ENCODE data around the gene MAG. TPM values are rescaled to one million over a fixed set of nuclear protein-coding genes. Genes with fewer than 3 reads are reported as not detected.

MAG gene
- total and polyA plus RNA-seq, 2 of the 8 experiments (the other 6 are each of a cell fraction or from before 2014, with no cell fraction given): 0.20 to 1.3 TPM

DNA sequence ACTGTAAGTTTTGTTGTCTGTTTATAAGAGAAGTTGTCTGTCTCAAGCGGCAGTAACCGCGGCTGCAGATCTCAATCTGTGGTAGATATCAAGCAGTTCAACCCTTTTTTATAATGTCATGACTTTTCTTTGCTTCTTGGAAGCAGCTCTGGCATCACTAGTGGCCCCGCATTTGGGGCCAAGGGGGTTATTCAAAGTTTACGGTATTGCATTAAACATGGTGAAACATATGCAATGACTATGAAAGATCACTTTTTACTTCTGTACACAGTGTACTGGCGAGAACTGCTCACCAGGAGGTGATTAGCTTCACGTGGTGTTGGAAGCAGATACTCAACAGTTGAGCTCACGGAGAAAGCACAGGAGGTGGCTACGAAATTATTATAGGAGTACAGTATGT is 61.7 kb downstream of the MAG start (continued):
- TF ChIP-seq, protein P1, sequence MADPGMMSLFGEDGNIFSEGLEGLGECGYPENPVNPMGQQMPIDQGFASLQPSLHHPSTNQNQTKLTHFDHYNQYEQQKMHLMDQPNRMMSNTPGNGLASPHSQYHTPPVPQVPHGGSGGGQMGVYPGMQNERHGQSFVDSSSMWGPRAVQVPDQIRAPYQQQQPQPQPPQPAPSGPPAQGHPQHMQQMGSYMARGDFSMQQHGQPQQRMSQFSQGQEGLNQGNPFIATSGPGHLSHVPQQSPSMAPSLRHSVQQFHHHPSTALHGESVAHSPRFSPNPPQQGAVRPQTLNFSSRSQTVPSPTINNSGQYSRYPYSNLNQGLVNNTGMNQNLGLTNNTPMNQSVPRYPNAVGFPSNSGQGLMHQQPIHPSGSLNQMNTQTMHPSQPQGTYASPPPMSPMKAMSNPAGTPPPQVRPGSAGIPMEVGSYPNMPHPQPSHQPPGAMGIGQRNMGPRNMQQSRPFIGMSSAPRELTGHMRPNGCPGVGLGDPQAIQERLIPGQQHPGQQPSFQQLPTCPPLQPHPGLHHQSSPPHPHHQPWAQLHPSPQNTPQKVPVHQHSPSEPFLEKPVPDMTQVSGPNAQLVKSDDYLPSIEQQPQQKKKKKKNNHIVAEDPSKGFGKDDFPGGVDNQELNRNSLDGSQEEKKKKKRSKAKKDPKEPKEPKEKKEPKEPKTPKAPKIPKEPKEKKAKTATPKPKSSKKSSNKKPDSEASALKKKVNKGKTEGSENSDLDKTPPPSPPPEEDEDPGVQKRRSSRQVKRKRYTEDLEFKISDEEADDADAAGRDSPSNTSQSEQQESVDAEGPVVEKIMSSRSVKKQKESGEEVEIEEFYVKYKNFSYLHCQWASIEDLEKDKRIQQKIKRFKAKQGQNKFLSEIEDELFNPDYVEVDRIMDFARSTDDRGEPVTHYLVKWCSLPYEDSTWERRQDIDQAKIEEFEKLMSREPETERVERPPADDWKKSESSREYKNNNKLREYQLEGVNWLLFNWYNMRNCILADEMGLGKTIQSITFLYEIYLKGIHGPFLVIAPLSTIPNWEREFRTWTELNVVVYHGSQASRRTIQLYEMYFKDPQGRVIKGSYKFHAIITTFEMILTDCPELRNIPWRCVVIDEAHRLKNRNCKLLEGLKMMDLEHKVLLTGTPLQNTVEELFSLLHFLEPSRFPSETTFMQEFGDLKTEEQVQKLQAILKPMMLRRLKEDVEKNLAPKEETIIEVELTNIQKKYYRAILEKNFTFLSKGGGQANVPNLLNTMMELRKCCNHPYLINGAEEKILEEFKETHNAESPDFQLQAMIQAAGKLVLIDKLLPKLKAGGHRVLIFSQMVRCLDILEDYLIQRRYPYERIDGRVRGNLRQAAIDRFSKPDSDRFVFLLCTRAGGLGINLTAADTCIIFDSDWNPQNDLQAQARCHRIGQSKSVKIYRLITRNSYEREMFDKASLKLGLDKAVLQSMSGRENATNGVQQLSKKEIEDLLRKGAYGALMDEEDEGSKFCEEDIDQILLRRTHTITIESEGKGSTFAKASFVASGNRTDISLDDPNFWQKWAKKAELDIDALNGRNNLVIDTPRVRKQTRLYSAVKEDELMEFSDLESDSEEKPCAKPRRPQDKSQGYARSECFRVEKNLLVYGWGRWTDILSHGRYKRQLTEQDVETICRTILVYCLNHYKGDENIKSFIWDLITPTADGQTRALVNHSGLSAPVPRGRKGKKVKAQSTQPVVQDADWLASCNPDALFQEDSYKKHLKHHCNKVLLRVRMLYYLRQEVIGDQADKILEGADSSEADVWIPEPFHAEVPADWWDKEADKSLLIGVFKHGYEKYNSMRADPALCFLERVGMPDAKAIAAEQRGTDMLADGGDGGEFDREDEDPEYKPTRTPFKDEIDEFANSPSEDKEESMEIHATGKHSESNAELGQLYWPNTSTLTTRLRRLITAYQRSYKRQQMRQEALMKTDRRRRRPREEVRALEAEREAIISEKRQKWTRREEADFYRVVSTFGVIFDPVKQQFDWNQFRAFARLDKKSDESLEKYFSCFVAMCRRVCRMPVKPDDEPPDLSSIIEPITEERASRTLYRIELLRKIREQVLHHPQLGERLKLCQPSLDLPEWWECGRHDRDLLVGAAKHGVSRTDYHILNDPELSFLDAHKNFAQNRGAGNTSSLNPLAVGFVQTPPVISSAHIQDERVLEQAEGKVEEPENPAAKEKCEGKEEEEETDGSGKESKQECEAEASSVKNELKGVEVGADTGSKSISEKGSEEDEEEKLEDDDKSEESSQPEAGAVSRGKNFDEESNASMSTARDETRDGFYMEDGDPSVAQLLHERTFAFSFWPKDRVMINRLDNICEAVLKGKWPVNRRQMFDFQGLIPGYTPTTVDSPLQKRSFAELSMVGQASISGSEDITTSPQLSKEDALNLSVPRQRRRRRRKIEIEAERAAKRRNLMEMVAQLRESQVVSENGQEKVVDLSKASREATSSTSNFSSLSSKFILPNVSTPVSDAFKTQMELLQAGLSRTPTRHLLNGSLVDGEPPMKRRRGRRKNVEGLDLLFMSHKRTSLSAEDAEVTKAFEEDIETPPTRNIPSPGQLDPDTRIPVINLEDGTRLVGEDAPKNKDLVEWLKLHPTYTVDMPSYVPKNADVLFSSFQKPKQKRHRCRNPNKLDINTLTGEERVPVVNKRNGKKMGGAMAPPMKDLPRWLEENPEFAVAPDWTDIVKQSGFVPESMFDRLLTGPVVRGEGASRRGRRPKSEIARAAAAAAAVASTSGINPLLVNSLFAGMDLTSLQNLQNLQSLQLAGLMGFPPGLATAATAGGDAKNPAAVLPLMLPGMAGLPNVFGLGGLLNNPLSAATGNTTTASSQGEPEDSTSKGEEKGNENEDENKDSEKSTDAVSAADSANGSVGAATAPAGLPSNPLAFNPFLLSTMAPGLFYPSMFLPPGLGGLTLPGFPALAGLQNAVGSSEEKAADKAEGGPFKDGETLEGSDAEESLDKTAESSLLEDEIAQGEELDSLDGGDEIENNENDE (IDR thresholded peaks at IDR 0.05; ENCODE audit: insufficient replicate concordance, low read length): no peak
- TF ChIP-seq JUN (IDR thresholded peaks at IDR 0.05; ENCODE audit: low read depth, low read length) (no peak), CTBP2 (IDR thresholded peaks at IDR 0.05; ENCODE audit: borderline replicate concordance, insufficient read depth, insufficient read length, low read length) (no peak), BCL11A (IDR thresholded peaks at IDR 0.05; ENCODE audit: low read depth in 2 of 2, low read length in 2 of 2) (no peak), SP2 (IDR thresholded peaks at IDR 0.05; ENCODE audit: low read length) (no peak), SIX5 (IDR thresholded peaks at IDR 0.05; ENCODE audit: low read depth, low read length) (no peak), TBP (IDR thresholded peaks at IDR 0.05; ENCODE audit: low read depth, low read length) (no peak), POLR2A (IDR thresholded peaks at IDR 0.05; ENCODE audit: control extremely low read depth in 1 of 2, low read depth in 2 of 2, low read length in 2 of 2) (no peak), MAFK (IDR thresholded peaks at IDR 0.05; ENCODE audit: low read depth, low read length) (no peak), GABPA (IDR thresholded peaks at IDR 0.05; ENCODE audit: borderline replicate concordance, insufficient read depth, low read length) (no peak), NRF1 (IDR thresholded peaks at IDR 0.05; ENCODE audit: low read depth, low read length) (no peak)
- TF ChIP-seq, protein P2, sequence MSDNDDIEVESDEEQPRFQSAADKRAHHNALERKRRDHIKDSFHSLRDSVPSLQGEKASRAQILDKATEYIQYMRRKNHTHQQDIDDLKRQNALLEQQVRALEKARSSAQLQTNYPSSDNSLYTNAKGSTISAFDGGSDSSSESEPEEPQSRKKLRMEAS (IDR thresholded peaks at IDR 0.05): no peak

All from H1 (cell line).